Stimulated activated CD4-positive, alpha-beta T cell treated with anti-CD3 and anti-CD28 coated beads, TNF-alpha, amount 100 ng/mL, for 1 hour (primary cell): Measurements from ENCODE around the gene ZFP82.

Experiments used
- DNase-seq, 3 donors: peaks; one replicate each; pipeline ENCODE4 v3.0.0-alpha.2; 2020; ENCODE audit warnings: low read depth in 3 of 3, low spot score in 1 of 3

ZFP82 gene

DNA sequence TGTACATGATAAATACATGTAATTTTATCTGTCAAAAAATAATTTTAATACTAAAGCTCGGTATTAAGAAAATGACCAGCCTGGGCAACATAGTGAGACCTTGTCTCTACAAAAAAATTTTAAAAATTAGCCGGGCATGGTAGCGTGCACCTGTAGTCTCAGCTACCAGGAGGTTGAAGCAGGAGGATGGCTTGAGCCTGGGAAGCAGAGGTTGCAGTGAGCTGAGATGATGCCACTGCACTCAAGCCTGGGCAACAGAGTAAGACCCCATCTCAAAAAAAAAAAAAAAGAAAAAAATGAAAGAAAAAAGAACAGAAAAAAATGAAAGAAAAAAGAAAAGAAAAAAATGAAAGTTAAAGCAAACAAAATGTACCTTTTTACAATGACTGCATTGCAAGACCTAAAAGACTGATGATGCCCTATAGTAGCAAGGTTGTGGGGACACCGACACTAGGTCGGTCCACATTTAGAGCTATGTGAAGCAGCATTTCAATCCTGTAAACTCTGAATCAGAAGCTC is 44.7 kb downstream of the ZFP82 start:
- no peak for DNase-seq

GRCh38 chr19:36371886-36372285 is 46.6 kb downstream of the ZFP82 start:
- DNase-seq = no peak

DNA sequence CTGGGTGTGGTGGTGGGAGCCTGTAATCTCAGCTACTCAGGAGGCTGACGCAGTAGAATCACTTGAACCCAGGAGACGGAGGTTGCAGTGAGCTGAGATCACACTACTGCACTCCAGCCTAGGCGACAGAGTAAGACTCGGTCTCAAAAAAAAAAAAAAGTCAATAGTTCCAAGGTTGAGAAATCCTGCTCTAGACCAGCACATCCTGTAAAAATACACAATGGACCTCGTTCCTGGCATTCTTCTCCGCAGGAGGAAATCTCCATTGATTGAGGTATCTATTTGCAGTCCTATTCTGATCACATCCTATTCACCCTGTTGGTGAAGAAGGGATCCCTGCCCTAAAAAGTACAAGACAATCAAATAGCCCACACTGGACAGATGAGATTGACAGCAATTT is 54.6 kb downstream of the ZFP82 start:
- DNase-seq = no peak
